CD14-positive monocyte (primary cell): ENCODE measurements around the gene SCNN1A. TPM values are rescaled to one million over a fixed set of nuclear protein-coding genes. Genes with fewer than 3 reads are reported as not detected.

Experiments
- DNase-seq, 3 donors: peaks; one replicate each; pipeline ENCODE4 v3.0.0-alpha.2; 2011 to 2022
- H2AFZ ChIP-seq: 2 replicates; pipeline ENCODE4 v1.6.0; 2012; ENCODE audit warnings: mild to moderate bottlenecking, low read depth, low read length, inconsistent platforms; ENCODE audit not compliant: insufficient read depth, poor library complexity, severe bottlenecking
- H3K27ac ChIP-seq, 2 donors: 1 replicate in 1 of 2; 2 replicates in 1 of 2; pipeline ENCODE4 v1.5.1; 2012 to 2013; ENCODE audit warnings: low read length in 2 of 2, control low read depth in 1 of 2, inconsistent platforms in 1 of 2, low read depth in 1 of 2, mild to moderate bottlenecking in 1 of 2
- H3K27me3 ChIP-seq, 2 donors: one replicate each; pipeline versions ENCODE4 v1.6.0 to v1.6.1; 2011 to 2013; ENCODE audit warnings: low read length in 2 of 2; ENCODE audit not compliant: control insufficient read depth in 2 of 2, insufficient read depth in 2 of 2
- H3K36me3 ChIP-seq, 2 donors: replicated peaks in 1 of 2; 1 replicate in 1 of 2; 2 replicates in 1 of 2; pipeline versions ENCODE4 v1.5.1 to v1.6.1; 2012 to 2013; ENCODE audit warnings: low read length in 2 of 2, control low read depth in 1 of 2, inconsistent platforms in 1 of 2, mild to moderate bottlenecking in 1 of 2; ENCODE audit not compliant: insufficient read depth in 2 of 2, control insufficient read depth in 1 of 2
- H3K4me1 ChIP-seq, 2 donors: 1 replicate in 1 of 2; 2 replicates in 1 of 2; pipeline versions ENCODE4 v1.5.1 to v1.6.1; 2012 to 2013; ENCODE audit warnings: low read length in 2 of 2, control low read depth in 1 of 2, inconsistent platforms in 1 of 2, mild to moderate bottlenecking in 1 of 2, moderate library complexity in 1 of 2; ENCODE audit not compliant: insufficient read depth in 2 of 2, control insufficient read depth in 1 of 2
- H3K4me2 ChIP-seq: replicated peaks from 2 replicates; pipeline ENCODE3; 2012; ENCODE audit warnings: low read length, moderate library complexity, mild to moderate bottlenecking; ENCODE audit not compliant: poor library complexity, severe bottlenecking; ENCODE audit errors: extremely low read depth
- H3K4me3 ChIP-seq, 3 experiments: fragments of 200-600 bp in 1 of 3; sonication (generic) in 1 of 3; replicated peaks in 1 of 3; 1 replicate in 2 of 3; 2 replicates in 1 of 3; pipeline ENCODE4 v1.5.1; 2011 to 2013; ENCODE audit warnings: low read length in 3 of 3, mild to moderate bottlenecking in 3 of 3, control low read depth in 2 of 3, low read depth in 2 of 3, inconsistent platforms in 1 of 3, moderate library complexity in 1 of 3
- H3K79me2 ChIP-seq: 2 replicates; pipeline ENCODE4 v1.6.0; 2012; ENCODE audit warnings: mild to moderate bottlenecking, control low read depth, inconsistent platforms, low read length, moderate library complexity; ENCODE audit not compliant: insufficient read depth
- H3K9ac ChIP-seq: 2 replicates; pipeline ENCODE4 v1.6.0; 2017; ENCODE audit warnings: low read length, mild to moderate bottlenecking; ENCODE audit not compliant: insufficient read depth, poor library complexity, severe bottlenecking
- H3K9me3 ChIP-seq, 2 donors: replicated peaks in 1 of 2; 1 replicate in 1 of 2; 2 replicates in 1 of 2; pipeline versions ENCODE4 v1.5.1 to v1.6.1; 2012 to 2013; ENCODE audit warnings: low read length in 2 of 2, control low read depth in 1 of 2; ENCODE audit not compliant: control insufficient read depth in 1 of 2, insufficient read depth in 1 of 2
- H4K20me1 ChIP-seq: 2 replicates; pipeline ENCODE4 v1.6.0; 2012; ENCODE audit warnings: mild to moderate bottlenecking, low read length, control low read depth, moderate library complexity; ENCODE audit not compliant: insufficient read depth
- H3K27ac Mint-ChIP-seq, 7 donors: one replicate each; pipeline ENCODE4 v1.8.0; 2020; ENCODE audit warnings: mild to moderate bottlenecking in 7 of 7, mixed read lengths in 7 of 7, moderate library complexity in 6 of 7, inconsistent platforms in 2 of 7
- H3K27me3 Mint-ChIP-seq, 3 donors: one replicate each; pipeline ENCODE4 v1.8.0; 2021 to 2022; ENCODE audit warnings: low read depth in 3 of 3, mild to moderate bottlenecking in 3 of 3, mixed read lengths in 3 of 3, moderate library complexity in 3 of 3, inconsistent platforms in 1 of 3
- H3K36me3 Mint-ChIP-seq, 2 donors: one replicate each; pipeline ENCODE4 v1.8.0; 2020; ENCODE audit warnings: mixed read lengths in 2 of 2, inconsistent platforms in 1 of 2, mild to moderate bottlenecking in 1 of 2
- H3K4me1 Mint-ChIP-seq: one replicate; pipeline ENCODE4 v1.8.0; 2020; ENCODE audit warnings: mild to moderate bottlenecking, mixed read lengths
- H3K4me3 Mint-ChIP-seq, 2 donors: one replicate each; pipeline ENCODE4 v1.8.0; 2020; ENCODE audit warnings: mild to moderate bottlenecking in 2 of 2, mixed read lengths in 2 of 2, moderate library complexity in 1 of 2
- H3K9me3 Mint-ChIP-seq, 7 donors: one replicate each; pipeline ENCODE4 v1.8.0; 2020 to 2022; ENCODE audit warnings: mixed read lengths in 7 of 7, mild to moderate bottlenecking in 6 of 7, moderate library complexity in 6 of 7, inconsistent platforms in 2 of 7
- WGBS: methylation state at CpG from one replicate; pipeline ENCODE4 v1.1.5; 2013; ENCODE audit warnings: missing lambda C conversion rate; ENCODE audit not compliant: insufficient coverage; 5-methylcytosine and 5-hydroxymethylcytosine counted together
- intact Hi-C, 2 donors: fragments of 100-400 bp; cut with micrococcal nuclease; formaldehyde crosslinking; loops; one replicate each; pipeline versions ENCODE4 v1.15.0 to v1.15.1; 2023
- polyA plus RNA-seq, 3 donors: library from polyadenylated mRNA; depleted of rRNA in 1 of 3; unstranded in 2 of 3; stranded (reverse) in 1 of 3; fragments of 300-500 nt in 2 of 3; fragments of >200 nt in 1 of 3; fragmentation: Illumina TruSeq in 2 of 3; gene quantifications; 1 replicate in 2 of 3; 2 replicates in 1 of 3; pipeline ENCODE4 v1.2.3, GENCODE V29; 2012 to 2021
- TF ChIP-seq, protein P1 (sequence below): fragments of 200-600 bp; IDR thresholded peaks from one replicate; pipeline ENCODE4 v1.8.0; 2022; ENCODE audit warnings: antibody characterized with exemption, mild to moderate bottlenecking

Gene SCNN1A
- polyA plus RNA-seq, 3 donors, result 0.11 to 0.68 (median 0.63) TPM

GRCh38 chr12:6370994-6371754 is 4.2 kb downstream of the SCNN1A start:
- intact Hi-C loops, result no loop called here
- no peaks in the 10 kb centered on the region for H3K79me2 ChIP-seq
- TF ChIP-seq, protein P1, sequence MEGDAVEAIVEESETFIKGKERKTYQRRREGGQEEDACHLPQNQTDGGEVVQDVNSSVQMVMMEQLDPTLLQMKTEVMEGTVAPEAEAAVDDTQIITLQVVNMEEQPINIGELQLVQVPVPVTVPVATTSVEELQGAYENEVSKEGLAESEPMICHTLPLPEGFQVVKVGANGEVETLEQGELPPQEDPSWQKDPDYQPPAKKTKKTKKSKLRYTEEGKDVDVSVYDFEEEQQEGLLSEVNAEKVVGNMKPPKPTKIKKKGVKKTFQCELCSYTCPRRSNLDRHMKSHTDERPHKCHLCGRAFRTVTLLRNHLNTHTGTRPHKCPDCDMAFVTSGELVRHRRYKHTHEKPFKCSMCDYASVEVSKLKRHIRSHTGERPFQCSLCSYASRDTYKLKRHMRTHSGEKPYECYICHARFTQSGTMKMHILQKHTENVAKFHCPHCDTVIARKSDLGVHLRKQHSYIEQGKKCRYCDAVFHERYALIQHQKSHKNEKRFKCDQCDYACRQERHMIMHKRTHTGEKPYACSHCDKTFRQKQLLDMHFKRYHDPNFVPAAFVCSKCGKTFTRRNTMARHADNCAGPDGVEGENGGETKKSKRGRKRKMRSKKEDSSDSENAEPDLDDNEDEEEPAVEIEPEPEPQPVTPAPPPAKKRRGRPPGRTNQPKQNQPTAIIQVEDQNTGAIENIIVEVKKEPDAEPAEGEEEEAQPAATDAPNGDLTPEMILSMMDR, result no peak
- H3K9me3 ChIP-seq, result no peaks in the 10 kb centered on the region
- WGBS, result 75% methylated on average over 2 of the region's 15 CpGs
- H3K27me3 Mint-ChIP-seq, result peaks cover 2 to 5% (median 2%) of the 10 kb centered on the region in 3 donors
- no peaks in the 10 kb centered on the region for H3K9me3 Mint-ChIP-seq
- H3K36me3 Mint-ChIP-seq, result peaks cover 0 to 2% of the 10 kb centered on the region in 2 donors
- H3K4me3 ChIP-seq, result no peak overlapping the region
- H3K27ac ChIP-seq, result no peak overlapping the region
- H3K4me1 ChIP-seq, result peaks cover 41 to 56% of the 10 kb centered on the region in 2 donors
- H3K9ac ChIP-seq, result no peak overlapping the region
- no peaks in the 10 kb centered on the region for H3K27me3 ChIP-seq
- no peaks in the 10 kb centered on the region for H3K36me3 ChIP-seq
- H4K20me1 ChIP-seq, result no peaks in the 10 kb centered on the region
- H2AFZ ChIP-seq, result no peak overlapping the region
- DNase-seq, result no peak
- peaks cover 57% of the 10 kb centered on the region for H3K4me1 Mint-ChIP-seq
- no peak overlapping the region for H3K4me3 Mint-ChIP-seq
- H3K27ac Mint-ChIP-seq, result peak overlapping the region in 1 of 7 donors; percentile 41
- H3K4me2 ChIP-seq, result no peak overlapping the region

DNA sequence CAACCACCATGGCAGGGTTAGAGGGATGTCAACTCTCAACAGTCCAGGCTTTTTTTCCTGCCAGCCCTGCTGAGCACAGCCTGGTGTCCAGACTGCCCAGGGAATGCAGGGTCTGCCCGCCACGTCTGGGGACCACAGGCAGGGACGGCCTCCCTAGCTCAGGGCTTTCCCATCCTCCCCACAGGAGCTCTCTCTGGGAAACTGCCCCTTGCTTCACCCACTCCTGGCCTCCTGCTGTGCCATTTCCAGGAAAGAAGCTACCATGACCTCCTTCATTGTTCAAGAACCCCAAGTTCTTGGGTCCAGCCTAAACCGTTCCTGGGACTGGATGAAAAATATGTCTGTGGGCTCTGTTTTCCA is 4.8 kb downstream of the SCNN1A start:
- peaks cover 0 to 2% of the 10 kb centered on the region in 2 donors for H3K36me3 Mint-ChIP-seq
- H4K20me1 ChIP-seq, result no peaks in the 10 kb centered on the region
- H3K27me3 ChIP-seq, result no peaks in the 10 kb centered on the region
- H3K4me1 Mint-ChIP-seq, result peaks cover 51% of the 10 kb centered on the region
- no peak overlapping the region for H3K27ac ChIP-seq
- no peak overlapping the region for H3K27ac Mint-ChIP-seq
- no peaks in the 10 kb centered on the region for H3K9me3 Mint-ChIP-seq
- H3K4me3 Mint-ChIP-seq, result no peak overlapping the region
- no peak overlapping the region for H2AFZ ChIP-seq
- intact Hi-C loops, result no loop called here
- no peaks in the 10 kb centered on the region for H3K36me3 ChIP-seq
- no peak for DNase-seq
- TF ChIP-seq, protein P1, result no peak
- H3K4me2 ChIP-seq, result no peak overlapping the region
- no peaks in the 10 kb centered on the region for H3K9me3 ChIP-seq
- H3K27me3 Mint-ChIP-seq, result peaks cover 2 to 5% (median 2%) of the 10 kb centered on the region in 3 donors
- H3K79me2 ChIP-seq, result no peaks in the 10 kb centered on the region
- no peak overlapping the region for H3K4me3 ChIP-seq
- H3K9ac ChIP-seq, result no peak overlapping the region
- WGBS, result 97% methylated on average over 3 of the region's 4 CpGs
- H3K4me1 ChIP-seq, result peaks cover 37 to 50% of the 10 kb centered on the region in 2 donors
